Peyer's patch (tissue), 4 donors: ENCODE data around the gene MUC5AC. TPM values are rescaled to one million over a fixed set of nuclear protein-coding genes. Genes with fewer than 3 reads are reported as not detected.

Source experiments
- DNase-seq, 3 donors: peaks; one replicate each; pipeline ENCODE4 v3.0.0-alpha.2; 2017 to 2019
- H3K27ac ChIP-seq, 4 donors: fragments of 200-600 bp; sonication (generic); one replicate each; pipeline ENCODE4 v1.5.1; 2016 to 2019
- H3K27me3 ChIP-seq, 2 donors: fragments of 200-600 bp; sonication (generic); one replicate each; pipeline ENCODE4 v1.5.1; 2019
- H3K36me3 ChIP-seq, 3 donors: fragments of 200-600 bp; sonication (generic); one replicate each; pipeline ENCODE4 v1.5.1; 2016 to 2019
- H3K4me1 ChIP-seq, 4 donors: fragments of 200-600 bp; sonication (generic); one replicate each; pipeline ENCODE4 v1.5.1; 2016 to 2019
- H3K4me3 ChIP-seq, 4 donors: fragments of 200-600 bp; sonication (generic); 1 replicate in 3 of 4; 2 replicates in 1 of 4; pipeline ENCODE4 v1.5.1; 2016 to 2019; ENCODE audit warnings: mild to moderate bottlenecking in 1 of 4
- H3K9me3 ChIP-seq, 4 donors: fragments of 200-600 bp; sonication (generic); one replicate each; pipeline ENCODE4 v1.5.1; 2016 to 2019; ENCODE audit warnings: mild to moderate bottlenecking in 1 of 4
- POLR2A ChIP-seq, 2 donors: fragments of 450-650 bp; IDR thresholded peaks; one replicate each; pipeline ENCODE4 v1.5.1; 2017; ENCODE audit warnings: antibody characterized with exemption in 2 of 2, mild to moderate bottlenecking in 2 of 2, moderate library complexity in 2 of 2
- total RNA-seq, 4 donors: library from RNA; depleted of rRNA; stranded (reverse); fragments of >200 nt; gene quantifications; one replicate each; pipeline ENCODE4 v1.1.0, GENCODE V29; 2016
- TF ChIP-seq, protein P1 (sequence below), 6 experiments: fragments of 450-650 bp in 4 of 6; fragments of 200-600 bp in 2 of 6; sonication (generic) in 1 of 6; IDR thresholded peaks; one replicate each; pipeline ENCODE4 v1.5.1; 2017 to 2019; ENCODE audit warnings: antibody characterized with exemption in 6 of 6, mild to moderate bottlenecking in 3 of 6, moderate library complexity in 1 of 6

The MUC5AC gene
- total RNA-seq, 4 donors from 2014 or later, result not detected

DNA sequence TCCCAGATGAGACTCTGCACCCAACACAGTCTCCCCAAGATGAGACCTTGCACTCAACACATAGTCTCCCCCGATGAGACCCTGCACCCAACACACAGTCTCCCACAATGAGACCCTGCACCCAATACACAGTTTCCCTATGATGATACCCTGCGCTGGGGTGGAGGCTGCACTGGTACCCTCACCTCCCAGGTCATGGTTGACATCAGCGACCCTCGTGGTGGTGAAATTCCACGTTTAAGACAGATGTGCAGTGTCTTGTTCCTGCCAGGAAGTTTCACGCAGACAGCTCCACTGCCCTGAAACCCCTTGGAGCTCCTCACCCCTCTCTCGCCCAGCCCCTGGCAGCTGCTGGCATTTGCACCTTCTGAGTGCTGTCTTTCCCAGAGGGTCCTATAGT, 9.5 kb downstream of the MUC5AC start:
- TF ChIP-seq, protein P1, sequence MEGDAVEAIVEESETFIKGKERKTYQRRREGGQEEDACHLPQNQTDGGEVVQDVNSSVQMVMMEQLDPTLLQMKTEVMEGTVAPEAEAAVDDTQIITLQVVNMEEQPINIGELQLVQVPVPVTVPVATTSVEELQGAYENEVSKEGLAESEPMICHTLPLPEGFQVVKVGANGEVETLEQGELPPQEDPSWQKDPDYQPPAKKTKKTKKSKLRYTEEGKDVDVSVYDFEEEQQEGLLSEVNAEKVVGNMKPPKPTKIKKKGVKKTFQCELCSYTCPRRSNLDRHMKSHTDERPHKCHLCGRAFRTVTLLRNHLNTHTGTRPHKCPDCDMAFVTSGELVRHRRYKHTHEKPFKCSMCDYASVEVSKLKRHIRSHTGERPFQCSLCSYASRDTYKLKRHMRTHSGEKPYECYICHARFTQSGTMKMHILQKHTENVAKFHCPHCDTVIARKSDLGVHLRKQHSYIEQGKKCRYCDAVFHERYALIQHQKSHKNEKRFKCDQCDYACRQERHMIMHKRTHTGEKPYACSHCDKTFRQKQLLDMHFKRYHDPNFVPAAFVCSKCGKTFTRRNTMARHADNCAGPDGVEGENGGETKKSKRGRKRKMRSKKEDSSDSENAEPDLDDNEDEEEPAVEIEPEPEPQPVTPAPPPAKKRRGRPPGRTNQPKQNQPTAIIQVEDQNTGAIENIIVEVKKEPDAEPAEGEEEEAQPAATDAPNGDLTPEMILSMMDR (IDR thresholded peaks at IDR 0.05), result no peak
- TF ChIP-seq POLR2A (IDR thresholded peaks at IDR 0.05), result no peak
- Histone ChIP-seq H3K27ac (no peak overlapping the region), H3K4me3 (no peak overlapping the region), H3K9me3 (no peaks in the 10 kb centered on the region), H3K36me3 (no peaks in the 10 kb centered on the region), H3K4me1 (no peaks in the 10 kb centered on the region), H3K27me3 (no peaks in the 10 kb centered on the region)
- DNase-seq, result peak in 2 of 3 donors; percentile 16 to 27

DNA sequence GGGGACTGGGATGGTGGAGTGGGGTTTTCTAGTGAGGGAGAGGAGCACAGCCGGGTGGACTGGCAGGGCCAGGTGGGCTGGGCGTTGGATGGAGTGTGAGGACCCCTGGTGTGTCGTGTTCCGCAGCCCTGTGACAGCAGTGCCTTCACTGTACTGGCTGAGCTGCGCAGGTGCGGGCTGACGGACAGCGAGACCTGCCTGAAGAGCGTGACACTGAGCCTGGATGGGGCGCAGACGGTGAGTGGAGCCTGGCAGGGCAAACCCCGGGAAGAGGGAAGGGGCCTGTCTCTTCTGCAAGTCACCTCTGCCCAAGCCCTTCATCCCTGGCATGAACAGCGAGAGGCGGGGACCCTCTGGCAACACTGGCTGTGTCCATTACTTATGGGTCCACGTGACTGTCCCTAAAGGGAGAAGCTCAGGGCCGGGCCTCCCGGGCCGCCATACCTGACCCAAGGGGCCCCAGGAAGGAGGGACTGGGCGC, 10.0 kb downstream of the MUC5AC start:
- DNase-seq, result peak in 2 of 3 donors; percentile 26 to 31
- no peak overlapping the region for H3K27ac ChIP-seq
- no peaks in the 10 kb centered on the region for H3K9me3 ChIP-seq
- H3K27me3 ChIP-seq, result no peaks in the 10 kb centered on the region
- no peaks in the 10 kb centered on the region for H3K4me1 ChIP-seq
- H3K36me3 ChIP-seq, result no peaks in the 10 kb centered on the region
- TF ChIP-seq POLR2A (IDR thresholded peaks at IDR 0.05), result no peak
- TF ChIP-seq, protein P1 (IDR thresholded peaks at IDR 0.05), result no peak
- H3K4me3 ChIP-seq, result no peak overlapping the region

DNA sequence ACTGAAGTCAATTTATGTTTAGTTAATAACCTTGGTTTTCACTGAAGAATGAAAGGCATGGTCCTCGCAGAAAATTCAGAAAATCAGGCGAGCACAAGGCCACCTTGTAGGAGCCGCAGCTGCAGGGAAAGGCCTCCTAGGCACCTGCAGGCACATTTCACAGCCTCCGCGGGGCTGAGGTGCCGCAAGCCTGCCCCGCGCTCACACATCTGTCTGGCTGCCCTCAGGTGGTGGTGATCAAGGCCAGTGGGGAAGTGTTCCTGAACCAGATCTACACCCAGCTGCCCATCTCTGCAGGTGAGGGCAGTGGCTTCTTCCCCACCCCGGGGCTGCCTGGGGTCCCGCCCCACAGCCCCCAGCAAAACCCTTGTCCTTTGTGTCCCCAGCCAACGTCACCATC, 10.5 kb downstream of the MUC5AC start:
- Histone ChIP-seq H3K27ac (no peak overlapping the region), H3K4me3 (no peak overlapping the region), H3K27me3 (no peaks in the 10 kb centered on the region), H3K4me1 (no peaks in the 10 kb centered on the region), H3K9me3 (no peaks in the 10 kb centered on the region), H3K36me3 (no peaks in the 10 kb centered on the region)
- DNase-seq, result no peak
- TF ChIP-seq POLR2A (IDR thresholded peaks at IDR 0.05), result no peak
- TF ChIP-seq, protein P1 (IDR thresholded peaks at IDR 0.05), result no peak

DNA sequence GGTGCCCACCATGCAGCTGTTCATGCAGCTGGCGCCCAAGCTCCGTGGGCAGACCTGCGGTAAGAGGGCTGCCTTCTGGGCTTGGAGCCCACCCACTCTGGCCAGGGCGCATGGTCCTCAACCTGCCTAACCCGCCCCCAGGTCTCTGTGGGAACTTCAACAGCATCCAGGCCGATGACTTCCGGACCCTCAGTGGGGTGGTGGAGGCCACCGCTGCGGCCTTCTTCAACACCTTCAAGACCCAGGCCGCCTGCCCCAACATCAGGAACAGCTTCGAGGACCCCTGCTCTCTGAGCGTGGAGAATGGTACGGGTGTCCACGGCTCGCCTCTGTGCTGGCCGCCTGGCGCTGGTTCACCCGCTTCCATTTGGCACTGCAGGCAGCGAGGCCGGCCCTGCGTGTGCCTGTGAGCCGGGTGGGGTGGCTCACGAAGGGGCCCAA, 11.0 kb downstream of the MUC5AC start:
- H3K9me3 ChIP-seq, result no peaks in the 10 kb centered on the region
- H3K27ac ChIP-seq, result no peak overlapping the region
- no peak overlapping the region for H3K4me3 ChIP-seq
- no peaks in the 10 kb centered on the region for H3K4me1 ChIP-seq
- DNase-seq, result no peak
- TF ChIP-seq, protein P1 (IDR thresholded peaks at IDR 0.05), result no peak
- no peaks in the 10 kb centered on the region for H3K27me3 ChIP-seq
- H3K36me3 ChIP-seq, result no peaks in the 10 kb centered on the region

DNA sequence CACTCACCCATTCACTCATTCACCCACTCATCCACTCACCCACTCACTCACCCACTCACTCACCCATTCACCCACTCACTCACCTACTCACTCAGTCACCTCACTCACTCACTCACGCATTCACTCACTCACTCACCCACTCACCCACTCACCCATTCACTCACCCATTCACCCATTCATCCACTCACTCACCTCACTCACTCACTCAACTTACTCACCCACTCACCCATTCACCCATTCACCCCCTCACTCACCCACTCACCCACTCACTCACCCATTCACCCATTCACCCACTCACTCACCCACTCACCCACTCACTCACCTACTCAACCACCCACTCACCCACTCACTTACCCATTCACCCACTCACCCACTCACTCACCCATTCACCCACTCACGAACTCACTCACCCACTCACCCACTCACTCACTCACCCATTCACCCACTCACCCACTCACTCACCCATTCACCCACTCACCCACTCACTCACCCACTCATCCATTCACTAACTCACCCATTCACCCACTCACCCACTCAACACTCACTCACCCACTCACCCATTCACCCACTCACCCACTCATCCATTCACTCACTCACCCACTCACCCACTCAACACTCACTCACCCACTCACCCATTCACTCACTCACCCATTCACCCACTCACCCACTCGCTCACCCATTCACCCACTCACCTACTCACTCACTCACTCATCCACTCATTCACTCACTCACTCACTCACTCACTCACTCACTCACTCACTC, 13.7 kb downstream of the MUC5AC start:
- no peak for DNase-seq
- Histone ChIP-seq H3K27me3 (no peaks in the 10 kb centered on the region), H3K9me3 (no peaks in the 10 kb centered on the region), H3K4me1 (no peaks in the 10 kb centered on the region), H3K4me3 (no peak overlapping the region), H3K27ac (no peak overlapping the region), H3K36me3 (no peaks in the 10 kb centered on the region)
- TF ChIP-seq, protein P1 (IDR thresholded peaks at IDR 0.05), result no peak
- no peak for TF ChIP-seq POLR2A (IDR thresholded peaks at IDR 0.05)
